GM21717 (cell line): ENCODE data around the gene ATP6V0A1.
"Not testable (repeated sequence)": the region's sequence is repeated elsewhere in the genome, so short reads cannot be mapped to it uniquely, and the experiment has no call there.

Experiments
- ATAC-seq: cut with Tn5 transposase; IDR thresholded peaks from one replicate; pipeline ENCODE4 v1.9.1; 2021; ENCODE audit warnings: mild to moderate bottlenecking, moderate library complexity; ENCODE audit not compliant: unreplicated experiment

Gene ATP6V0A1

DNA sequence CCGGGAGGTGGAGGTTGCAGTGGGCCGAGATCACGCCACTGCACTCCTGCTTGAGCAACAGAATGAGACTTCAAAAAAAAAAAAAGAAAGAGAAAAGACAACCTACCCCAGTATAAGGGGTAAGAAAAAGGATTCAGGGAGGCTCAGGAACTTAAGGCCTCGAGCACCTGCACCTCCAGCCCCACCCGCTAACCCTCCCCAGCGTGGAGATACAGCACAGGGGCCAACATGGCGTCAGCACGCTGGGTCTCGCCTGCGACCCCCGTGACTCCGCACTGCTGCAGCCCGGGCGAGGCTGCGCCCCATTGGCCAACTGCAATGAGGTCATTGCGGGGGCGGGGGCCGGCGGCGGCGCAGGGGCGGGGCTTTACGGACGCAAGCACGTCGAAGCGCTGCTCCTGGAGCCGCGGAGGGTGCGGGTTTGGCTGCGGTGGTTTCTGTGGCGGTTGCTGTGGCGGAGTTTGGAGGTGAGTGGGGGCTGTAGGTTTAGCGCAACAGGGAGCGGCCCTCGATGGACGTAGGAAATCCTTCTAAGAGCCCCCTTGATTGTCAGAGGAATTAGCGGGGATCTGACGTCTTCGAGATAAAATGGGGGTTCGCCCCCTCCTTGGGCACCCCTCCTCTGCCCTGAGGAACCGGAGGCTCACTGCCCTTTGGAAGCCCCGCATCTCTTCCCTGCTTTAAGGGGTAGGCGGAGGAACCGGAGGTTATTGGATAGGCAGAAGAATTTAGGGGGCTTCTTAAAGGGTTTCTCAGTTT is at the start of gene ATP6V0A1:
Gene ATP6V0A1, plus strand, starts transcription at position 382 of the 759 bp plus-strand sequence. CDS start 2,017 bp downstream, outside the sequence.
- peak; percentile 62 for ATAC-seq

- no peak for ATAC-seq
Measured at GRCh38 chr17:42409523-42410318, 49.0 kb upstream of the ATP6V0A1 start.

- no peak for ATAC-seq
Measured at GRCh38 chr17:42410319-42410685, 48.4 kb upstream of the ATP6V0A1 start.

GRCh38 chr17:42411361-42411760 is 47.3 kb upstream of the ATP6V0A1 start:
- no peak for ATAC-seq

DNA sequence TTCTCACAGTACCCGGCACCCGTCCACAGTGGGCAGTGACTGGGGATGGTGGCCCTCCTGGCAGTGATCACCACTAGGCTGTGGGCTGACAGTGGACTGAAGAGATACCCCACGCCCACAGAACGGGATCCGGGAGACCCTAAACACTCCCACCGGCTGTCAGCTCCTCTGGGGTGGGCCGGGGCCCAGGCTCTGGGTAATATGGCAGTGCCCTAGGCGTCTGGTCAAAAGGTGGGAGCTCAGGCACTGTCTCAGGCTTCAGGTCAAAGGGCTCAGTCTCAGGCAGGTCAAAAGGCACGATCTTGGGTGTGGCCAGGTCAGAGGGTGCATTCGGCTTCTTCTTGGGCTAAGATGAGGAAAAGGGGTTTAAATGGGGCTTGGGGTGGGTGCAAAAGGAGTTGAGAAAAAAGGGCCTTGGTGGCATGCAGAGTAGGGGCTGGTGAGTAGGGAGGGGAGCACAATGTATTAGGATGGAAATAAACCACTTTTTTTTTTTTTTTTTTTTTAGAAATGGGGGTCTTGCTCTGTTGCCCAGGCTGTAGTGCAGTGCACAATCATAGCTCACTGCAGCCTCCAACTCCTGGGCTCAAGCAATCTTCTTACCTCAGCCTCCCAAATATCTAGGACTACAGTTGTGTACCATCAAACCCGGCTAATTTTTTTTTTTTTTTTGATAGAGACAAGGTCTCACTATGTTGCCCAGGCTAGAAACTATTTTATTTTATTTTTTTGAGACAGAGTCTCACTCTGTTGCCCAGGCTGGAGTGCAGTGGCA is 46.6 kb upstream of the ATP6V0A1 start:
- ATAC-seq, result no peak

- no peak for ATAC-seq
Measured at GRCh38 chr17:42413464-42414040, 45.1 kb upstream of the ATP6V0A1 start.

DNA sequence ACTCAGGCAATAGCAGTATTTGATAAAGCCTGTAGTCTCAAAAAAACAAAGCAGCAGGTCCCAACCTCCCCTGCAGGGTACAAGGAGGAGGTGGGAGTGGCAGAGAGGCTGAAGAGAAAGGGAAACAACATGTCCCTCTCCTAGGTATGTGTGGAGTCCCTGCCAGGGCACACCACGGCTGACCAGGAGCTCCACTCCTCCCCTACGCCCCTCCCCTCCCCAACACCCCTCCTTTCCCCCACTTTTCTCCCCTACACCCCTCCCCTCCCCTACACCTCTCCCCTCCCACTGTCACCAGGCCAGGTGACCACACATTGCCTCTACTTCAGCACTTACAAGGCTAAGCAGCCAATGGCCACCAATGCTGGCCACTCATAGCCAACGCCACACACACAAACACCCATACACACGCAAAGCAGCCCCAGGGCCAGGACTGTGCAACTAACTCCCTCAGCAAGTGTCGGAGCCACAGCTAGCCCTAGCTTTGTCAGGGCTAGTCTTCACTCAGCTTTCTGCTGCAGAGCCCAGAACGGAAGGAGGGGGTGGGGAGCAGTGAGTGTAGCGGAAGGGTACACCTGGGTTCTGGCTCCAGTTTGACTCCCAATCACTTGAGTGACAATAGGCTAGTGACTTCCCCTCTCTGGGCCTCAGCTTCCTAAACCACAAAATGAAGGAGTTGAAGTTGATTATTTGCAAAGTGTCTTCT is 43.8 kb upstream of the ATP6V0A1 start:
- no peak for ATAC-seq

GRCh38 chr17:42417981-42418380 is 40.7 kb upstream of the ATP6V0A1 start:
- not testable (repeated sequence) for ATAC-seq

DNA sequence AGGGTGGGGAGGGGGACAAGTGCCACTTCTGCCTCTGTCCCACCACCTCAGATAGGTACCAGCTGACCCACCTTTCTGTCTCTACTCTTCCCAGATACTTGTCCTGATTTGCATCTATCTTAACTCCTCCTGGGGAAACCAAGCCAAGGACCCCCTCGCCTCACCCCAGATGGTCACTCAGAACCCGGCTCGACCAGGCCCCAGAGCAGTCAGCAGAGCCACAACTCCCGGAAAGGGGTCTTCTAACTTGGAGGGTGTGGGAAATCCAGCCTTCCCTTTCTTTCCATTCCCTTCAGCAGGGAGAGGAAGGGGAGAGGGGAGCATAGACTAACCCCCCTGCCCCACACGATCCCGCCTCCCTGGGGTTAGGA is 37.6 kb upstream of the ATP6V0A1 start:
- no peak for ATAC-seq

GRCh38 chr17:42421507-42422338 is 37.0 kb upstream of the ATP6V0A1 start:
- no peak for ATAC-seq

DNA sequence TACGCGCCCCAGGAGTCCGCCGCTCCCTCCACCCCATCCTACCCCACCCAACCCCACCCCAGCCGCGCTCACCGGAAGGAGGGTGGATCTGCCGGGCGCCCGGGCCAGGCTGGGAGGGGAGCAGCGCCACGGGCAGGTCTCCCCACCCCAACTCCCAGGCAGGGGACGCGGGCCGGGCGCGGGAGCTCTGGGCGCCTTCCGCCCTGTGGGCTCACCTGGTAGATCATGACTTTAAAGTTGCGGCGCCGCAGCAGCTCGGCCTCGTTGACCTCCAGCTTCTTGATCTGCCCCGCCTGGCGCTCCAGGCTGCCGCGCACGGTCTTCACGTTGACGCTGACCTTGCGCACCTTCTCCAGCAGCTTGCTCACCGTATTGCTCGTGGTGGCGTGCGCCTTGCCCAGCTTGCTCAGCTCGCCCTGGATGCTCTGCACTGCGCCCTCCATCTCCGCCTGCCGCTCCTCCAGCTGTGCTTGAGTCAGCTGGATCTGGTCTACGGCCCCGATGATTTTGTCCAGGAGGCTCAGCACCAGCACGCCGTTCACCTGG is 36.2 kb upstream of the ATP6V0A1 start:
- no peak for ATAC-seq

DNA sequence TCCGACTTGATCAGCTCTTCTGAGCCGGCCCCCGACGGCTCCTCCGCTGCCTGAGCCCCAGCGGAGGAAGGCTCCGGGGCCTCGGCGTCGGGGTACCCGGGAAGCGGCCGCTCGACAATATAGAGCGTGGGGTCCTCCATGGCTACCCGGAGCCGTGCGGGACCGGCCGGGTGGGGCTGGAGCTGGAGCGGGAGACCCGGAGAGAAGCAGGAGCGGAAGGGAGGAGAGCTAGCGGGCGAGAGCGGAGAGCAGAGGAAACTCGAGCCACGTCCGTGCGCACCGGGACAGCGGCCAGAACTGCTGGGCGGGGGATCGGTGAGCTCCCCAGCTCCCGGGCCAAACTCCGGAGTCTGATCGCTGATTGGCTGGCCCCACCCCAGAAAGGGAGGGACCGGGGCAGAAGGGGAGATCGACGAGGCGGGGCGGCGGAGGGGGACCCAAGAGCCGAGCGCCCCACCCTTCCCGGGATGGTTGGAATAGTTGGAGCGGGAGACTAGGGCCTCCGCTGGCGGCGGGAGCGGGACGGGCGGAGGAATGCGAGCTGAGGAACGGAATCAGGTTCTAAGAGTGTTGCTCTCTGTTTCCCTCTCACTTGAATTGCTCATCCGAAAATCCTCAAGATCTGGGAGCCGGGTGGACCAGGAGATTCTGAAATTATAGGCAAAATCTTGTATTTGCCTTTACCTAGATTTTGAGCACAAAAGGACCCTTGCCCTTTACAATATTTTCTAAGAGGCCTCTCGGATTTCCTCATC is 35.5 kb upstream of the ATP6V0A1 start, which contains the start of gene CAVIN1:
Gene CAVIN1, minus strand, starts transcription at position 299 of the 755 bp plus-strand sequence. Its CDS starts 159 bp downstream, at position 140.
- ATAC-seq, result no peak

DNA sequence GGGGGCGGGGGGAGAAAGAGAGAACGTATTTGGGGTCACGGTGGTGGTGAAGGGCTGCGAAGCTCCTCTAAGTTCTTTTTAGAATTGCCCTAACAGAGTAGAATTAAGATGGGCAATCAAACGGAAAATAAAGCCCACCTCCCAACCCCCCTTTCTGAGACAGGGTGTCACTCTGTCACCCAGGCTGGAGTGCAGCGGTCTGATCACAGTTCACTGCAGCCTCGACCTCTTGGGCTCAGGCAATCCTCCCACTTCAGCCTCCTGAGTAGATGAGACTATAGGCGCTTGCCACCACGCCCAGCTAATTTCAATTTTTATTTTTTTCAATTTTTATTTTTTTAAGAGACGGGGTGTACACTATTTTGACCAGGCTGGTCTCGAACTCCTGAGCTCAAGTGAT is 34.9 kb upstream of the ATP6V0A1 start:
- ATAC-seq, result no peak

- no peak for ATAC-seq
Measured at GRCh38 chr17:42424991-42425610, 33.6 kb upstream of the ATP6V0A1 start.

- ATAC-seq, result no peak
Measured at GRCh38 chr17:42428141-42428944, 30.3 kb upstream of the ATP6V0A1 start.

DNA sequence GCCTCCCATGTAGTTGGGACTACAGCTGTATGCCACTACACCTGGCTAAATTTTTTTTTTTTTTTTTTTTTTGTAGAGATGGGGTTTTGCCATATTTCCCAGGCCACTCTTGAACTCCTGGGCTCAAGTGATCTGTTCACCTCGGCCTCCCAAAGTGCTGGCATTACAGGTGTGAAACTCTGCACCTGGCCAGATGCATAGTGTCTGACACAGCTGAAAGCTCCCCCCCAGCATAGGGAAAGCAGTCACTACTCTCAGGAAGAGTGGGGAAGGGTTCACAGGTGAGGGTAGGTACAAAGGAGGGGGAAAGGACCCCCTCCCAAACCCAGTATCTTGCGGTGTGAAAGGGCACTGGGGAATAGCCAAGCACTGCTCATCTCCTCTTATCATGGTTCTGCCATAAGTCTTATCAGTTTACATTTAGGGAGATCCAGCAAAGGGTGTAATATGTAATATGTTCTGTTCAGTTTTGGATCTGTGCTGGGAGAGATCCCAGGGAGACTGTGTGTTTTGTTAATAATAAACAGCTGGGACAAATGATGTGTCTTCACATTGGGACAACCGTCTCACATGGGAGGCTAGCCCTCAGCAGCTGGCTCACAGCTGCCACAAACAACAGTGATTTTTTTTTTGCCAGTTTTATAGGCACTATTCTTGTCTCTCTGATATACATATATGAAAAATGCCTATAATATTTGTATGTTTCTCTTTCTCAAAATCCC is 28.8 kb upstream of the ATP6V0A1 start:
- ATAC-seq, result no peak

- no peak for ATAC-seq
Measured at GRCh38 chr17:42431758-42432161, 26.9 kb upstream of the ATP6V0A1 start.
